Lung (tissue), 12 donors: ENCODE results near the gene PLEKHH1. TPM values are rescaled to one million over a fixed set of nuclear protein-coding genes. Genes with fewer than 3 reads are reported as not detected.

ENCODE experiments used
- ATAC-seq: fragments of 200-7000 bp; cut with Tn5 transposase; one replicate; pipeline ENCODE4 v1.9.1; 2020; ENCODE audit warnings: moderate number of reproducible peaks; ENCODE audit not compliant: insufficient read depth, low FRiP score
- DNase-seq, 3 donors: peaks; one replicate each; pipeline ENCODE4 v3.0.0-alpha.2; 2013 to 2017
- H3K27ac ChIP-seq, 2 donors: one replicate each; pipeline ENCODE4 v1.5.1; 2013; ENCODE audit warnings: mild to moderate bottlenecking in 2 of 2, moderate library complexity in 2 of 2, control low read depth in 1 of 2, inconsistent platforms in 1 of 2, low read depth in 1 of 2, low read length in 1 of 2
- H3K27me3 ChIP-seq, 3 donors: one replicate each; pipeline ENCODE4 v1.5.1; 2013; ENCODE audit warnings: low read length in 2 of 3; ENCODE audit not compliant: control insufficient read depth in 3 of 3, insufficient read depth in 3 of 3
- H3K36me3 ChIP-seq, 4 donors: one replicate each; pipeline ENCODE4 v1.5.1; 2013; ENCODE audit warnings: low read length in 4 of 4, mild to moderate bottlenecking in 1 of 4, moderate library complexity in 1 of 4; ENCODE audit not compliant: control insufficient read depth in 4 of 4, insufficient read depth in 4 of 4
- H3K4me1 ChIP-seq, 5 donors: one replicate each; pipeline ENCODE4 v1.5.1; 2013; ENCODE audit warnings: low read length in 5 of 5, mild to moderate bottlenecking in 2 of 5, moderate library complexity in 1 of 5; ENCODE audit not compliant: control insufficient read depth in 5 of 5, insufficient read depth in 5 of 5
- H3K4me3 ChIP-seq: one replicate; pipeline ENCODE4 v1.5.1; 2013; ENCODE audit warnings: mild to moderate bottlenecking, control low read depth, moderate library complexity
- H3K9ac ChIP-seq, 2 donors: one replicate each; pipeline ENCODE4 v1.5.1; 2013; ENCODE audit warnings: low read length in 2 of 2, control low read depth in 1 of 2; ENCODE audit not compliant: insufficient read depth in 1 of 2
- H3K9me3 ChIP-seq, 4 donors: one replicate each; pipeline ENCODE4 v1.5.1; 2013; ENCODE audit warnings: low read length in 3 of 4, mild to moderate bottlenecking in 1 of 4, moderate library complexity in 1 of 4; ENCODE audit not compliant: control insufficient read depth in 4 of 4, insufficient read depth in 3 of 4
- WGBS, 2 donors: extraction: QIAGEN DNeasy Blood & Tissue Kit; methylation state at CpG; one replicate each; pipeline ENCODE4 v1.1.7; 2013; 5-methylcytosine and 5-hydroxymethylcytosine counted together
- polyA plus RNA-seq, 2 donors: library from polyadenylated mRNA; stranded (reverse); fragments of 200-250 nt; gene quantifications; one replicate each; pipeline ENCODE4 v1.2.1, GENCODE V29; 2013
- total RNA-seq, 2 donors: library from RNA; depleted of rRNA in 1 of 2; stranded (reverse); fragments of >200 nt in 1 of 2; gene quantifications; one replicate each; pipeline ENCODE4 v1.2.1, GENCODE V29; 2014 to 2021
- TF ChIP-seq, protein P1 (sequence below): IDR thresholded peaks from 2 replicates; pipeline ENCODE4 v1.5.1; 2012; ENCODE audit warnings: mild to moderate bottlenecking; ENCODE audit errors: control extremely low read depth, extremely low read depth
- donor health status: control.
- donor health status: control.
- donor health status: Bipolar disorder and iron deficiency.
- donor health status: healthy.
- donor health status: DM: yes; HTN: yes; CAD: no.

Gene PLEKHH1
- total and polyA plus RNA-seq, 4 donors: 0.80 to 9.3 (median 2.9) TPM

DNA sequence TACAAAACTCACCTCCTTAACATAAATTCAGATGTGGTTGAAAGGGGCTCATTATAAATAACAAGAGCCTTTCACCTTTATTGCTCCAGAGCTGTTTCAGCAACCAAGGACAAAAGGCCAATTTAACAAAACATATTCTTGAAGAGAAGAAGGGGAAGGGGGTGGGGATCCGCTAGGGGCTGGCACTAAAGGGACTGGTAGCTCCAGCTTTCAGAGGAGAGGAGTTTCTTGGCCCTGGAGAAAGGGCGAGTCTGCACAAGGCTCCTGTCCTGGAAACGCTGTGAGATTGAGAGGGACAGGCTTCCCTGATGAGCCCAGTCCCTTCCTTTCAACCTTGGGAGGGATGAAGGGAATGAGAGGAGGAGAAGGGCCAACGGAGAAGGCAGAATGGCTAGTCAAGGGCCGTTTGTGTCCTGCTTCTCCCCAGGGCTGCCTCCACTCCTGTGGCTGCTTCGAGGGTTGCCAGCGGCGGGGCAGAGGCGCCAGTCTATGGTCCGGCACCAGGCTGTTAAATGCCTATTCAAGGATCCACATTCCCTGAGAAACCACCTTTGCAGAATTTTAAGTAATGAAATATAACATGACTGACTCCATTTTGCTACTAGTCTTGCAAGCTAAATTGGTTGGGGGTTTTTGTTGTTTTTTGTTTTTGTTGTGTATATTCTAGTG, 76.7 kb downstream of the PLEKHH1 start:
- no peaks in the 10 kb centered on the region for H3K36me3 ChIP-seq
- WGBS, 2 donors: 69 to 88% methylated on average over 10 of the region's 10 CpGs
- H3K27me3 ChIP-seq: peaks cover 0 to 2% (median 0%) of the 10 kb centered on the region in 3 donors
- TF ChIP-seq, protein P1, sequence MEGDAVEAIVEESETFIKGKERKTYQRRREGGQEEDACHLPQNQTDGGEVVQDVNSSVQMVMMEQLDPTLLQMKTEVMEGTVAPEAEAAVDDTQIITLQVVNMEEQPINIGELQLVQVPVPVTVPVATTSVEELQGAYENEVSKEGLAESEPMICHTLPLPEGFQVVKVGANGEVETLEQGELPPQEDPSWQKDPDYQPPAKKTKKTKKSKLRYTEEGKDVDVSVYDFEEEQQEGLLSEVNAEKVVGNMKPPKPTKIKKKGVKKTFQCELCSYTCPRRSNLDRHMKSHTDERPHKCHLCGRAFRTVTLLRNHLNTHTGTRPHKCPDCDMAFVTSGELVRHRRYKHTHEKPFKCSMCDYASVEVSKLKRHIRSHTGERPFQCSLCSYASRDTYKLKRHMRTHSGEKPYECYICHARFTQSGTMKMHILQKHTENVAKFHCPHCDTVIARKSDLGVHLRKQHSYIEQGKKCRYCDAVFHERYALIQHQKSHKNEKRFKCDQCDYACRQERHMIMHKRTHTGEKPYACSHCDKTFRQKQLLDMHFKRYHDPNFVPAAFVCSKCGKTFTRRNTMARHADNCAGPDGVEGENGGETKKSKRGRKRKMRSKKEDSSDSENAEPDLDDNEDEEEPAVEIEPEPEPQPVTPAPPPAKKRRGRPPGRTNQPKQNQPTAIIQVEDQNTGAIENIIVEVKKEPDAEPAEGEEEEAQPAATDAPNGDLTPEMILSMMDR: no peak
- H3K4me1 ChIP-seq: no peaks in the 10 kb centered on the region
- H3K9ac ChIP-seq: no peak overlapping the region
- DNase-seq (no peak), ATAC-seq (no peak)
- no peak overlapping the region for H3K4me3 ChIP-seq
- no peak overlapping the region for H3K27ac ChIP-seq
- H3K9me3 ChIP-seq: no peaks in the 10 kb centered on the region

DNA sequence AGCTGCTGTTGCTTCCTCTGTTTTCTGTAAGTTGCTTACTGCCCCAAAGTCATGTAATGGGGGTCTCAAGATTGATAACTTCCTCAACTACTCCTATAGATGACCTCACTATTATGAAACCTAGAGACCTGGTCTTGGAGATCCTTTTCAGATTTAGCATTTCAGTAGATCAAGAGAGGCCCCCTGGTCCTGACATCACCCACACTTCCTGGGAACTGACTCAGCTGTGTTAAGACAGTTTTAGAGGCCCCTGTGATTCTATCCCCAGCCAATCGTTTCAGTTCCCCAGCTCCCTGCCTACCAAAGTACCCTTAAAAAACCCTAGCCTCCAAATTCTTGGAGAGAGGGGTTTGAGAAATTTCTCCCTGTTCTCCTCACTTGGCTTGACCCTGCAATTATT, 77.4 kb downstream of the PLEKHH1 start:
- H3K4me3 ChIP-seq: no peak overlapping the region
- no peak overlapping the region for H3K9ac ChIP-seq
- H3K9me3 ChIP-seq: no peaks in the 10 kb centered on the region
- H3K4me1 ChIP-seq: no peaks in the 10 kb centered on the region
- no peaks in the 10 kb centered on the region for H3K36me3 ChIP-seq
- DNase-seq: no peak
- no peak overlapping the region for H3K27ac ChIP-seq
- TF ChIP-seq, protein P1: no peak
- 74 to 80% methylated on average over 1 of the region's 1 CpG for WGBS, 2 donors
- no peak for ATAC-seq
- H3K27me3 ChIP-seq: no peaks in the 10 kb centered on the region

DNA sequence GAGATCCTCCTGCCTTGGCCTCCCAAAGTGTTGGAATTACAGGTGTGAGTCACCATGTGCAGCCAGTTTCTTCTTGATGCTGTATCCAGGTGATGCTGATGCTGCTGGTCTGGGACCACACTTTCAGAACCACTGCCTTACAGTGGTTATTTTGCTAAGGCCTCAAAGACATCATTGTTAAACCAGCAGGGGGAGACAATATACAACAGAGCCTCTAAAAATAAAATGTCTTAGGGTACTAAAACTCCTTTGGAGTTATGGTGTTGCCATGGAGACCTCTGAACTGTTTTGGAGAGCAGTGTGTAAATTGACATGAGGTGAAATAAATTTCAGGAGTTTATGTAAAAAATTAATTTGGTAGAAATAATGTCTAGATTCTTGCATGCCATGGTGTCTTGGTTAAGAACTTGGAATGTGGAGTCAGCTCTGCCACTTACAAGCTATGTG, 85.5 kb downstream of the PLEKHH1 start:
- Histone ChIP-seq H3K27ac (no peak overlapping the region), H3K4me1 (peaks cover 0 to 5% (median 0%) of the 10 kb centered on the region in 5 donors), H3K9me3 (no peaks in the 10 kb centered on the region), H3K4me3 (no peak overlapping the region), H3K9ac (peak overlapping the region in 1 of 2 donors; percentile 67), H3K36me3 (no peaks in the 10 kb centered on the region), H3K27me3 (peaks cover 0 to 4% (median 3%) of the 10 kb centered on the region in 3 donors)
- DNase-seq: peak; percentile 29 to 81 (median 79)
- ATAC-seq: peak; percentile 29
- TF ChIP-seq, protein P1: peak; percentile 62
